GM21528 (cell line): ENCODE data around the gene VPS36.
A peak's percentile ranks its signal among the peaks of the same experiment; 100 is the strongest.
"Not testable (repeated sequence)": the region's sequence is repeated elsewhere in the genome, so short reads cannot be mapped to it uniquely, and the experiment has no call there.

ENCODE experiments used
- ATAC-seq: cut with Tn5 transposase; IDR thresholded peaks from one replicate; pipeline ENCODE4 v1.9.1; 2021; ENCODE audit warnings: mild to moderate bottlenecking, moderate library complexity; ENCODE audit not compliant: unreplicated experiment, low FRiP score

Gene VPS36

DNA sequence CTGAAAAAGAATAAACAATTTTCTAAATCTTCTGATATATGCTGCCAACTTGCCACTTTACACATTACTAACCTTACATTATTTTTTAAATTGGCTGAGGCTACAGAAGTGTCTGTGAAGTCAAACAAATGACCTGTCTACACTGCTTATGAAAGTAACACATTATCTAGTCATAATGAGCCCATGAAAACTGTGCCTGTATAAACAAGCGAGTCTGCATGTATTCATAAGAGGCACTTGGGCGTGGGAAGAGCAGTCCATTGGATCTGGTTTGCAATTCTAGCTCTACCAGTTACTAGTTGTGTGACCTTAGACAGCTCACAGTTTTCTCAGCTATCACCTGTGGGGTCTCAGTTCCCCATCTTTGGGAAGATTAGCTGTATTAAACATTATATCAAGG is 3.1 kb downstream of the VPS36 start:
- ATAC-seq, result no peak

DNA sequence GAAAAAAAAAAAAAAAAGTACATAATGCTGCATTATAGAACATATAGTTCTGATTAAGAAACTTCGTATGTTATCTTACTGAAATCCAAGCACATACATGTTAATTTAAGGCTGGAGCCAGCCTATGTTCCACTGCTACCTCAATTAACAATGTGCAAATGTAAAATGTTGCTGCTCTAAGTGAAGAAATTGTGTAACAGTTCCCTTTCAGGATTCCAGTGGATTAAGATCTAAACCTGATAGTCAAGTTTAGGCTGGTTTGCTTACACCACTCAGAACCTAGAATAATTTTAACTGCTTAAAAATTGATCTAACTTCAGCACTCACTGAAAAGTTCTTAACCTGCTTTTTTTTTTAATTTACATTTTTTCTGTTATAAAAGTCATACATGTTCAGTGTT is 4.2 kb downstream of the VPS36 start:
- no peak for ATAC-seq

DNA sequence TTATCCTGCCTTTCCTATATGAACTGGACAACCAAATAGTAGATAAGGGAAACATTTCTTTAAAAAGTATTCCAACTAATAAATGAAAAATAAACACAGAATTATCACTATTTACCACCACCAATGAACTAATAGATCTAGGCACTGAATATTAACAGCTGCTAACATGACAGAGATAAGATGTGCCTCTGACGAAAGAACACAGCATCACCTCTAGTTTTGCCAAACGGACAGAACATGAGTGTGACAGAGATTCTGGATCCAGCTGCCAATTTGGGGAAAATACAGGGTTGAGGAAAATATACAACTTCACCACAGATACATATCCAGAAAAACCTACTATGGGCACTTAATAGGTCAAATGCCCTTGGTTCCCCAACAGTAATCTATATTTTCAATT is 18.0 kb downstream of the VPS36 start:
- ATAC-seq, result no peak

DNA sequence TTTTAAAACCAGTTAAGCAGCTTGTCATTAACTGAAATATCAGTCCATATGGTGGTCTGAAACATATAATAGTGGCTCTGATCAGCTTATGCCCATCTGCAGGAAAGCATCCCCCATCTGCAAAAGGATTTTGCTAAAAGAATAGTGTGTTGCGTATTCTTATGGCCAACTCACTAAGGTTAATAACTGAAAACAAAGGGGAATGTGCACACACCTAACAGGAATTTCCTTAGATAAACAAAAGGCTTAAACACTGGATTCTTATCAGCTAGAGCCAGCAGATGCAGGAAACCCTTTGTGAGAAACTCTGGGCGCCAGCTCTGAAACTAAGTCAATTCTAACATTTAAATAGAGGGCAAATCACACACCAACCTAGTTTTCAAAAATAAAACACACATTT is 22.1 kb downstream of the VPS36 start:
- no peak for ATAC-seq

DNA sequence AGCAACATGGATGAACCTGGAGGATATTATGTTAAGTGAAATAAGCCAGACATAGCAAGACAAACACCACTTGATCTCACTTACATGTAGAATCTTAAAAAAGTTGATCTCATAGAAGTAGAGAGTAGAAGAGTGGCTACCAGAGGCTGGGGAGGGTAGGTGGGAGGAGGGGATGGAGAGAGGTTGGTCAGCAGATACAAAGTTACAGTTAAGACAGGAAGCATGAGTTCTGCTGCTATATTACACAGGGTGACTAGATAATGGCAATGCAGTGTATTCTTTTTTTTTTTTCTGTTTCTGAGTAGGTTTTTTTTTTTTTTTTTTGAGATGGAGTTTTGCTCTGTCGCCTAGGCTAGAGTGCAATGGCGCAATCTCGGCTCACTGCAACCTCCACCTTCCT is 29.2 kb downstream of the VPS36 start:
- ATAC-seq, result no peak

DNA sequence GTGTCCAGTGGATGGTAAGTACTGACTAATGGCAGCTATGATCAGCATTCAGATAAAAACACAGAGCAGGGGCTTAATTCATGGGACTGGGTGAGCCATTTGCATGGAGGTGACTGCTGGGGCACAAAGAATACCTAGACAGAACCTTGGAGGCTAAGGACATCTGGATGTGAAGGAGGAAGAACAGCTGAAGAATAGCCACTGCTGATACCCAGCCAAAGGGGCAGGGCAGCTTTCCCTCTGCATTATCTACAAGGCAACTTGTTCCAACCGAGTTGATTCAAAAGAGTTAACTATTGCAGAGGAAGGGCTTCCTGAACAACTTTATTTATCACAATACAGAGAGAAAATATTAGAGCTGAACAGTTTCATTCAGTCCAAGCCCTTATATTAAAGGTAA is 31.4 kb downstream of the VPS36 start:
- ATAC-seq, result no peak

DNA sequence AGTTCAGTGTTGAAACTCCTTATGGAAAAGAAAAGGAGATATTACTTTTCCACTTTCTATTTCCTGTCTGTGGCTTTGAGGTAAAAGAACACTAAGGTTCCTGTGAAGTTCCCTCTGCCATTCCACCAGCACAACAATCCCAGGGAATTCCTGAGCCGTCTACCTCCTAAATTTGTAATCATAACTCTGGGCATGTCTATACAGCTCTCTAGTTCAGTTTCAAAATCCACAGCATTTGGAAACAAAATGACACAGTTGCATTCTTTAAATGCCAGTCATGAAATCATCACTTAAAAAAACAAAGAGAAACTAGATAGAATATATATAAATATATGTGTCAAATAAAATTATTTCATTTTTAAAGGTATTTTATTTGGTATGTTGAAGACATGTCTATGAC is 35.5 kb downstream of the VPS36 start:
- ATAC-seq, result no peak

DNA sequence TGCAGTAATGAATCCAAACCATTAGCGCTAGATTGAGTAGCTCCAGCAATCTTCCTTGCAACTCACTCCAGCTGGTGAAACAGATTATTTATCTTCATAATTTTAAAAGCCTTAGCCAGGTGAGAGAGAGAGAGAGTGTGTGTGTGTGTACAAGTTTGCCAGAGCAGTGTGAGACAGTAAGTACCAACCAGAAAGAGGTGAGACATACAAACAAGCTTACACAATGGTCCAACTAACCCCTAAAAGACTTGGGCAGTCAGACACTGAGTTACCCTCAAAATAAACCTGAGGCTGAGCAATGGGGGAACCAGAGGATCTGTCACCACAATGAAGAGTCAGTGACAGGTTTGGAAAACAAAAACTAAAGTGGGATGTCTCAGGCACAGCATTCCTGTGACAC is 36.4 kb downstream of the VPS36 start:
- ATAC-seq, result no peak

DNA sequence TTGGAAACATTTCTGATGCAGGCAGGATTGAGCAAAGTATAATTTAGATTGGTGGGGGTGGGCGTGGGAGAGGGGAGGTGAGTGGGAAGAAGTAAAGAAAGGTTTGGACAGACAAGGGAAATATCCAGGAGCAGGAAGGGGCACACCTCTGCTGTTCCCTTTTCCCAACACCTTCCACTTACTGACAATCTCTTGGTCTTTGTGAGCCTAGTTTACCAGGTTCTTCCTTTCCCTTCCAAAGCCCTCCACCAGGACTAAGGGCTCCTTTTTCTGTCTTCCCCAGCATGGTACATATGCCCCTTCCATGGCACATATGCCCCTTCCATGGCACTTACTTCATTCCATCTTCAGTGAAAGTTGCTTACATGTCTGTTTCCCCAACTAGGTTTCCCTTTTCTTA is 38.3 kb downstream of the VPS36 start:
- no peak for ATAC-seq

DNA sequence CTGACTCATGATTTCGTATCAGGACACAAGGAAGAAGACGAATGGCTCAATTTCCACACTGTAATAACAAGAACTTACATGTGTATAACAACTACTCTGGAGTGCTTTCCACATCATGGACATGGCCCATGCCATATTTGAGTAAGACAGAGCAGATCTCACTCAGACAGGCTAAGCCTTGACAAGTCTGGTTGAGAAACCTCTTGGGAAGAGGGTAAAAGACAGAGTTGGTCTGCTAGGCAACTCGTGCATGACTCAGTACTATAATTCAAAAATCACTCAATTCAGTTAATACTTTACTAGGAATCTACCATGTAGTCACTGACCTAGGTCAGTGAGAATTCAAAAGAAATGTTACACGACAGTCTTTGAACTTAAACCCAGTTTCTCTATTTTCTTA is 38.8 kb downstream of the VPS36 start:
- ATAC-seq, result peak; percentile 78

DNA sequence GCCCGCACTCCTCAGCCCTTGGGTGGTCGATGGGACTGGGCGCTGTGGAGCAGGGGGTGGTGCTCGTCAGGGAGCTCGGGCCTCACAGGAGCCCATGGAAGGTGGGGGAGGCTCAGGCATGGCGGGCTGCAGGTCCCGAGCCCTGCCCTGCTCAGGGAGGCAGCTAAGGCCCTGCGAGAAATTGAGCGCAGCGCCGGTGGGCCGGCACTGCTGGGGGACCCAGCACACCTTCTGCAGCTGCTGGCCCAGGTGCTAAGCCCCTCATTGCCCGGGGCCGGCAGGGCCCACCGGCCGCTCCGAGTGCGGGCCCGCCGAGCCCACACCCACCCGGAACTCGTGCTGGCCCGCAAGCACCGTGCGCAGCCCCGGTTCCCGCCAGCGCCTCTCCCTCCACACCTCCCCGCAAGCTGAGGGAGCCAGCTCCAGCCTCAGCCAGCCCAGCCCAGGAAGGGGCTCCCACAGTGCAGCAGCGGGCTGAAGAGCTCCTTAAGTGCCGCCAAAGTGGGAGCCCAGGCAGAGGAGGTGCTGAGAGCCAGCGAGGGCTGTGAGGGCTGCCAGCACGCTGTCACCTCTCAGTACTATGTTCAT is 42.3 kb downstream of the VPS36 start:
- ATAC-seq, result not testable (repeated sequence)

DNA sequence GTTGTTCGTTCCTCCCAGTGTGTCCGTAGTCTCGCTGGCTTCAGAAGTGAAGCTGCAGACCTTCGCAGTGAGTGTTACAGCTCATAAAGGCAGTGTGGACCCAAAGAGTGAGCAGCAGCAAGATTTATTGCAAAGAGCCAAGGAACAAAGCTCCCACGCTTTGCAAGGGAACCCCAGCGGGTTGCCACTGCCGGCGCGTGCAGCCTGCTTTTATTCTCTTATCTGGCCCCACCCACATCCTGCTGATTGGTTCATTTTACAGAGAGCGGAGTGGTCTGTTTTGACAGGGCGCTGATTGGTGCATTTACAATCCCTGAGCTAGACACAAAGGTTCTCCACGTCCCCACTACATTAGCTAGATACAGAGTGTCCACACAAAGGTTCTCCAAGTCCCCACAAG is 43.0 kb downstream of the VPS36 start:
- ATAC-seq, result not testable (repeated sequence)

DNA sequence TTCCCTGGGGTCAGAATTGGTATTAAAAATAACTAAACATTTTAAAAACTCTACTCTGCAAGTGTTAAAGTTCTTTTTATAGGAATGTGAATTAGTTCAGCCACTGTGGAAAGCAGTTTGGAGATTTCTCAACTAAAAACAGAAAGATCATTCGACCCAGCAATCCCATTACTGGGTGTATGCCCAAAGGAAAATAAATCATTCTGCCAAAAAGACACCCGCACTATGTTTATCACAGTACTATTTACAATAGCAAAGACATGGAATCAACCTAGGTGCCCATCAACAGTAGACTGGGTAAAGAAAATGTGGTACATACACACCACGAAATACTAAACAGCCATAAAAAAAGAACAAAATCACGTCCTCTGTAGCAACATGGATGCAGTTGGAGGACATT is 43.8 kb downstream of the VPS36 start:
- ATAC-seq, result no peak

DNA sequence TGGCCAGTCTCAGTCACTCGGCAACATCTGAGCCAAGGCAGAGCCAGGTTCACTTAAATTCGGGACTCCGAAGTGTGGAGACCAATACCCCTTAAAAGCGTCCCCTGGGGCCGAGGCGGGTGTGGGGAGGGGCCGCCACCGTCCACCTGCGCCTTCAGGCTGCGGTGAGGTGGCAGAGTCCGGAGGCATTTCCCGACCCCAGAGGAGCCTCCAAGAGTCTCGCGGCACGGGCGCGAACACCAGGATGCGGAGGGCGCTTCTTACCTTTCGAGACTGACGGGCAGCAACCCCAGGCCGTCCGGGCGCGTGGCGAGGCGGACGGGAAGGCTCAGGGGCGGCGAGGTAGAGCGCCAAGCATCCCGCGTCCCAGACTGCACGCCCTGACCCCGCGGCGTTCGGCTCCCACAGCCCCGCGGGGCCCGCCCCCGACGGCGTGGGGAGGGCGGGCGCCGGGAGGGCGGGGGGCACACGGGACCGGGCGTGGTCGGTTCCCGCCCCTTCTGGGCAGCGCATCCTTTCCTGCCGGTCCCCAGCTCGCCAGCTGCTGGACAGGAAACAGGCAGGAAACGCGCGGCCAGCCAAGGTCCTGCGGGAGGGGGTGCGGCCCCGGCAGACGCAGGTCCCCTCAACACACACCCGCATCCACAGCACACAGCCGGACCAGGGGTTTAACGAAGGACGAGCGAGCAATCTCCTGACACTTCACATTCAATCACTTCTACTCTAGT is 44.5 kb downstream of the VPS36 start, which contains the start of gene THSD1:
Gene THSD1, minus strand, starts transcription at position 406 of the 728 bp plus-strand sequence. CDS start 3,572 bp downstream, outside the sequence.
- no peak for ATAC-seq

DNA sequence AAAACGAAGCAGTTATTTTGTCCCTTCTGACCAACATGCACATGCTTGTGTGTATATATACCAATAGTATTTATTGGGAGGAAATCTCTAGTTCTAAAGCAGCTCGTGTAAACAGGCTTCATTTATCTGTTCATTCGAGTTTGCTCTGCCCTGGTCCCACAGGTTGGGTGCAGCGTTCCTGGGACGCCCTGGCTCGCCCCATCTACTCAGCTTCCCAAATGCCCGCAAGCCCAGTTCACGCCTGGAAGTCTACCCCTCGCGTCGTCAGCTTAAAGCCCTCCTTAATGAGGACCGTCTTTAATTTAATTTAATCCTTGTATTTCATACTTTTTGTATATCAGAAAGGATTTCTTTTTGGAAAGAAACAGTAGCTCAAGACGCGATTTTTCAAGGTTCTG is 45.1 kb downstream of the VPS36 start:
- no peak for ATAC-seq

DNA sequence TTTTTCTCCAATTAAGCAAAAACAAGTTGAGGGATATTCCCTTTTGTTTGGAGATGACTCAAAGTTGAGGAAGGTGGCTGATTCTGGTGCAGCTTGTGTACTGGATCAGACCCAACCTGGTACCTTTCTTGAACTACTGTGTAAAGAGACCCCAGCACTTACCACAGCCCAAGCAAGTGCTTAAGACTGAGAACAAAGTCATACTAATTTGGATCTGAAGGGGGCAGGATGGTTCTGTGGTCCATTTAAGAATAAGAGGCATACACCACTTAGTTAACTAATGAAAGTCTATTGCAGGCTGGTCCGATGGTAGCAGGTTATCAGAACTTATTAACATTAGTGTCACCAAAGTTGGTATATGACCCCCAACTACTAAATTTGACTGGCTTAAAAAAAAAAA is 50.7 kb downstream of the VPS36 start:
- ATAC-seq, result no peak

DNA sequence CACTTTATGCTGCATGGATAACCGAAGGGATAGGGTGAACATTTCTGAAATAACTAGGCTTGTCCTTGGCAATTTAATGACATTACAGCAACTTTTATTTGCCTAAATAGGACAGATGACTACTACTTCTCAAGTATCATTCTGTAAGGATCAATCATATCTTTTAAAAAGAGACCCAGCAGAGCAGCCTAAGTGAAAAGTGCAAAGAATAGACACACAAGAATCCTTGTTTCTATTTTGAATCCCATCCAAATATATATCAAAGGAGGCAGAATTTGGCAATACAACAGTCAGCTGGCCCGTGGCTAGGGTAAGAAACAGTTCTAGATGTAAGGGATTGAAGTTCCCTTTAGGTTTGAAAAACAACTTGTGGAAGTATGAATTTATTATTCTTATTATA is 51.4 kb downstream of the VPS36 start:
- ATAC-seq, result no peak

DNA sequence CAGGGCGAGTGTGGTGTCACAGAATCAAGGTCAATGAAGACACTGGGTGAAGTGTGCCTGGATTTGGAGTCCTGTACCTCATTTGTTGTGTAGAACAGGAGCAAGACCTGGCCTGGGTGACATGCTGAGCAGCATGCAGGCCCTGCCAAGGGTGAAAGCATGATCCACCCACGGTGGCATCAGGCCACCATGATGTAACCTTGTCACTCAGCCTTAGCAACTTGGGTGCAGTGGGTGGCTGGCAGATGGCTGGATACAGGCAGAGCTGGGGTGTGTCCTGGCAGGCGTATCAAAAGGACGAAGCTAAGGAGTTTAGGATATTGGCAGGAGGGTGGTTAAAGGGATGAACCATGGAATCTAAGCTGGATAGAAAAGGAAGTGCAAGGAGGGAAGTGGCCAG is 54.7 kb downstream of the VPS36 start:
- no peak for ATAC-seq

DNA sequence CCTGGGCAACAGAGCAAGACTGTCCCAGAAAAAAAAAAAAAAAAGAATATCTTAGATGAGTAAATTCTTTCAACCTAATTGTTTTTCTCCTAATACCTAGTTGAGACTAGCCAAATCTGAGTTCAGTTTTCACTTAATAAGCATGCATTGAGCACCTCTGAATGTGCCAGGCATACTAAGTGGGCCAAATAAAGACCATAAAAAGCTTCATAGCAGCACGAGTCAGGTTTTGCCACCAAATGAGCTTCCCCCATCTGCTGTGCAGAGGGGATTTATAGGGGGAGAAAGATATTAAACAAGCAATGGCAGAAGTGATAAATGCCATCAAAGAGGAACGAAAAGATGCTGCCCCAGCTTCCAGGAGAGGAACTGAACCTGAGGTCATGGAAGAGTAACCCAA is 55.8 kb downstream of the VPS36 start:
- no peak for ATAC-seq

DNA sequence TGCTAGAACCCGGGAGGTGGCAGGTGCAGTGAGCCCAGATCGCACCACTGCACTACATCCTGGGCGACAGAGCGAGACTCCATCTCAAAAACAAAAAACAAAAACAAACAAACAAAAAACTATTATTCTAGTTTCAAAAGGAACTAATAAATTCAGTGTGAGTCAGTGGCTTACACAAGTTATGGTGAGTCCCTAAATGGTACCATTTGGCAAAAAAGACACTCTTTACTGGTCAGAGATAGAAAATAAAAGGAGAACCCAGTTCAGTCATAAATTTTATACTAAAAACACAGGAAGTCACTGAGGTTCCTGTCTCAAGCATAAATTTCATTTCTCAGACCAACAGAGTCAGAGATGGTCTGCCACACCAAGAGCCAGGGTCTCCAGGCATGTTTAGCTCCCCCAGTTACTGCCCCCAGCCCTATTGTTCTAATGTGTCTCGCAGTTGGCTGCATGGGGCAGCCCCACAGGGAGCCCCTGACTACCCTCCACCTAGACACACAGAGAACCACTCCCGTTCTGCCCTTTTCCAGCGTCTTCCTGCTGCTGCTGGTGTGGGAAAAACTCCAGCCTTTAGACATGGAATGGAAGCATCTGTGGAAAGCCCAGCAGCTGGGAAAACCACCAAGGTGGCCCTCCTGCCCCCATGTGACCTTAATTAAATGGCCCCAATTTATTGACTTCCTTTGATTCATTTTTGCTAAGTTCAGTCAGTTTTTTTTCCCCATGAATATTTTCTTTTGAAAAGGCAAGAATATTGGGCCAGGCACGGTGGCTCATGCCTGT is 56.7 kb downstream of the VPS36 start:
- ATAC-seq, result no peak

DNA sequence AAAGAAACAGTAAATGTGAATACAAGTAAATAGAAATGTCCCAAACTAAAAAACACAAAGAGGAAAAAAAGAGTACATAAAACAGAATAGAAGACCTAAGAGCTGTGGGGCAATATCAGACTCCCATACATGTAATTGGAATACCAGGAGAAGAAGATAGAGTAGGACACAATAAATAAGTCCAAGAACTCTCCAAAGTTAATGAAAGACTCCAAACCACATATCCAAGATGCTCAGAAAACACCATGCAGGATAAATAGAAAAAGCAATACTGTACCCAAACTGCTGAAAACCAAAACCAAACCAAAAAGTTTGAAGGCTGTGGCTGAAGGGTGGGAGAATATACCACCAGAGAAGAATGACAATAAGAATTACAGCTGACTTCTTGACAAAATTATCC is 62.7 kb downstream of the VPS36 start:
- ATAC-seq, result no peak

DNA sequence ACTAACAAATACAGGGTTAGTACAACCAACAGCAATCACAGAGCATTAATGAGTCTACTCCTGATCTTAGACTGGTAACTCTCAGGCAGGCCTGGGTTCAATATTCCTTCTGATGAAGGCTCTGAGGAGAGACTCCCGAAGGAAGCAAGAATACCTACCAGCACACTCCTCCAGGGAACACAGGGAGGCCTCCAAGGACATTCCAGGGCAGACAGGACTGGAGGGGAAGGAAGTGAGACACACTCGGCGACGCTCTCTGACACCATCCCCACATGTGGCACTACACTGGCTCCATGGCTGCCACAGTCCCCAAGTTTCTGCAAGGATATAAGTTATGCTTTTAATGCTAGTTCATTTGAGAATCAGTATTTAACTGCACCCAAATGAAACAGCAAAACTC is 64.6 kb downstream of the VPS36 start:
- no peak for ATAC-seq
